Large intestine (tissue), 3 donors: ENCODE results near the gene KRTAP4-3. TPM values are rescaled to one million over a fixed set of nuclear protein-coding genes. Genes with fewer than 3 reads are reported as not detected.
"Not testable (repeated sequence)": the region's sequence is repeated elsewhere in the genome, so short reads cannot be mapped to it uniquely, and the experiment has no call there.

Experiments
- DNase-seq, 2 donors: peaks; one replicate each; pipeline versions ENCODE4 v3.0.0 to v3.0.0-alpha.2; 2013
- H3K27ac ChIP-seq: one replicate; pipeline ENCODE4 v1.5.1; 2013; ENCODE audit warnings: low read length
- H3K27me3 ChIP-seq: 2 replicates; pipeline ENCODE4 v1.6.1; 2013; ENCODE audit warnings: low read length; ENCODE audit not compliant: control insufficient read depth, insufficient read depth
- H3K36me3 ChIP-seq: 2 replicates; pipeline ENCODE4 v1.6.1; 2013; ENCODE audit warnings: low read length; ENCODE audit not compliant: control insufficient read depth, insufficient read depth
- H3K4me1 ChIP-seq: one replicate; pipeline ENCODE4 v1.6.1; 2013; ENCODE audit warnings: low read length; ENCODE audit not compliant: control insufficient read depth, insufficient read depth
- H3K4me3 ChIP-seq: one replicate; pipeline ENCODE4 v1.5.1; 2013; ENCODE audit warnings: low read length
- H3K9me3 ChIP-seq: one replicate; pipeline ENCODE4 v1.6.1; 2013; ENCODE audit warnings: mild to moderate bottlenecking, low read depth, low read length, moderate library complexity; ENCODE audit not compliant: control insufficient read depth
- WGBS: methylation state at CpG from one replicate; pipeline ENCODE4 v1.1.5; 2013; ENCODE audit warnings: low lambda C conversion rate; ENCODE audit not compliant: insufficient coverage; 5-methylcytosine and 5-hydroxymethylcytosine counted together
- polyA plus RNA-seq: library from polyadenylated mRNA; unstranded; fragments of 120-200 nt; gene quantifications from one replicate; pipeline ENCODE4 v1.2.1, GENCODE V29; 2013

The KRTAP4-3 gene
- polyA plus RNA-seq, 1 donor: not detected

DNA sequence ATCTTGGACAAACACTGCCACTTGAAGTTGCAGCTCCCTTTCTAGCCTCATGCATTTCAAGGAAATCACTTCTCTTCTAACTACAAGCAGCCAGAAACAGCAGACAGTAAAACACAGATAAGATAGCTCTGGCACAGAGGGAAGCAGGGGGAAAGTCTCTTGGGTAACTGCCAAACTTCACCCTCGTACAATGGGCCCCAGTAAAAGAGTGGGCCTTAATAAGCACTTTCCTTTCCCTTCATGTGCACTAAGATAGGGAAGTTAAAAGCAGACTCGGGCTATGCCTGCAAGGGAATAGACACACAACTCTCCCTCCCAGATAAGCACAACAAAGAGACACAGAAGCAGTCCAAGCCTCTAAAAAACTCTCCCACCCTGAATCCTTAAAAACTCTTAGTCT is 14.2 kb downstream of the KRTAP4-3 start:
- no peaks in the 10 kb centered on the region for H3K9me3 ChIP-seq
- WGBS: no CpG with 5 or more reads among the region's 2 CpGs
- DNase-seq: peak in 1 of 2 donors; percentile 41
- H3K36me3 ChIP-seq: no peaks in the 10 kb centered on the region
- no peaks in the 10 kb centered on the region for H3K4me1 ChIP-seq
- H3K4me3 ChIP-seq: no peak overlapping the region
- no peaks in the 10 kb centered on the region for H3K27me3 ChIP-seq
- H3K27ac ChIP-seq: no peak overlapping the region

DNA sequence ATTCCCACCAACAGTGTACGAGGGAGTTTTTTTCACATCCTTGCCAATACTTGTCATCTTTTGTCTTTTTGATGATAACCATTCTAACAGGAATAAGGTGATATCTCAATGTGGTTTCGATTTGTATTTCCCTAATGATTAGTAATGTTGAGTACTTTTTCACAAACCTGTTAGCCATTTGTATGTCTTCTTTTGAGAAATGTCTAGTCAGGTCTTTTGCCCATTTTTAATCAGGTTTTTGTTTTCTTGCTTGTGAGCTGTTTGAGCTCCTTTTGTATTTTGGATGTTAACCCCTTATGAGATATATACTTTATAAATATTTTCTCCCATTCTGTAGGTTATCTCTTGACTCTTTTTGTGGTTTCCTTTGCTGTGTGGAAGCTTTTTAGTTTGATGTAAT is 16.5 kb downstream of the KRTAP4-3 start:
- 88% methylated on average over 2 of the region's 2 CpGs for WGBS

DNA sequence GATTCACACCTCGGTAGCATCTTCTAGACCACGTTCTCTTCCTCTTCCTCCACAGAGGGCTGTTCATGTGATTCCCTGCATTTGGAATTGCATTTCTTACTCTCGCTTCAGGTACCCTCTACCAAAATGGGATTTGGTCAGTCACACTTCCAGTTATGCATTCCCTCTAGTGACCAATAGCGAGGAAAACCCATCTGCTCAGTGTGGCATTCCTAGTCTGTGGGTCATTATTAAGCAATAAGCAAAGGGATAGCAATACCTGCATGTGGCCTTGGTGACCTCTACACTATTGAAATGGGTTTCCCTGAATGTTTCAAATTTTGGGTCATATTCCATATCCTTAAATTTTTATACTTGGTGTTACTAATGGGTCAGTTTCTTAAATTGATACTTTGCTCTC is 18.0 kb downstream of the KRTAP4-3 start:
- H3K4me1 ChIP-seq: no peaks in the 10 kb centered on the region
- 90% methylated on average over 2 of the region's 4 CpGs for WGBS
- no peak overlapping the region for H3K27ac ChIP-seq
- no peak overlapping the region for H3K4me3 ChIP-seq
- H3K9me3 ChIP-seq: no peaks in the 10 kb centered on the region
- H3K27me3 ChIP-seq: peaks cover 3% of the 10 kb centered on the region
- DNase-seq: no peak
- no peaks in the 10 kb centered on the region for H3K36me3 ChIP-seq

More for the DNA sequence above, 16.5 kb downstream of the KRTAP4-3 start:
- H3K36me3 ChIP-seq: no peaks in the 10 kb centered on the region
- no peaks in the 10 kb centered on the region for H3K4me1 ChIP-seq
- DNase-seq: no peak
- H3K27me3 ChIP-seq: peaks cover 2% of the 10 kb centered on the region
- no peaks in the 10 kb centered on the region for H3K9me3 ChIP-seq
- no peak overlapping the region for H3K4me3 ChIP-seq
- no peak overlapping the region for H3K27ac ChIP-seq

DNA sequence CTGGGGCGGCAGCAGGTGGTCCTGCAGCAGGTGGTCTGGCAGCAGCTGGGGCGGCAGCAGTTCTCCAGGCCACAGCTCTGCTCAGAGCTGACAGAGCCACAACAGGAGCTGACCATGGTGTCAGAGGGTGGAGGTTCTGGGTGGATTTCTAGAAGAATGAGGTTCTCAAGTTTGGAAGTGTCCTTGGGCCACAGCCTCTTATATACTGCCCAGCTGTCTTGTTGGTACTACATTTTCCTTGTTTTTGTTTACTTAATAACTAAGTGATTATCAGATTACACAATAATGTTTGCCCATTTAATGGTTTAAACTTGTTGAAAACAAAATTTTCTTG is 18.4 kb downstream of the KRTAP4-3 start, which contains the start of gene KRTAP4-5:
TSS of gene KRTAP4-5 (minus strand) at position 174 of the 334 bp plus-strand sequence. CDS start at position 116, 58 bp downstream.
- Histone ChIP-seq H3K36me3 (no peaks in the 10 kb centered on the region), H3K27ac (no peak within 1 kb of the TSS), H3K4me3 (no peak within 1 kb of the TSS), H3K4me1 (no peaks in the 10 kb centered on the region), H3K27me3 (peaks cover 3% of the 10 kb centered on the region), H3K9me3 (peaks cover 3% of the 10 kb centered on the region)
- no CpG with 5 or more reads among the region's 2 CpGs for WGBS
- no peak for DNase-seq

DNA sequence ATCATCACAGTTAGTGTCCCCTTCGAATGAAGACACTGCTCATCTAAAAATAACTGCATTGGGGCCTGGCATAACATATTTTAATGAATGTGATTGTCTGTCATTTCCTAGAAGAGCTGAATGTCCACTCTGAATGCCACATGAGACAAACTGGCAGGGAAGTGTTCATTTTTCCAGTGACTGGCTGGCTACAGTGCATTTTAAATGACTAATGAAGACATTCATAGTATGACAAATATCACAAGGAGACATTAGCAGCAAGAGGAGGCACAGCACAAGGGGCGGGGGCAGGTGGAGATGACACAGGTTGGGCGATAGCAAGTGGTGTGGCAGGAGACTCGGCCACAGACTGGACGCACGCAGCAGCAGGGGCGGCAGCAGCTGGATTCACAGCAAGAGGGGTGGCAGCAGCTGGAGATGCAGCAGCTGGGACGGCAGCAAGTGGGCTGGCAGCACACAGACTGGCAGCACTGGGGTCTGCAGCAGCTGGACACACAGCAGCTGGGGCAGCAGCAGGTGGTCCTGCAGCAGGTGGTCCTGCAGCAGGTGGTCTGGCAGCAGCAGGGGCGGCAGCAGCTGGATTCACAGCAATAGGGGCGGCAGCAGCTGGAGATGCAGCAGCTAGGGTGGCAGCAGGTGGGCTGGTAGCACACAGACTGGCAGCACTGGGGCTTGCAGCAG is 18.9 kb downstream of the KRTAP4-3 start:
- H3K4me3 ChIP-seq, H3K27me3 ChIP-seq, H3K27ac ChIP-seq, DNase-seq, H3K9me3 ChIP-seq, H3K36me3 ChIP-seq, H3K4me1 ChIP-seq: not testable (repeated sequence)
- no CpG with 5 or more reads among the region's 10 CpGs for WGBS

DNA sequence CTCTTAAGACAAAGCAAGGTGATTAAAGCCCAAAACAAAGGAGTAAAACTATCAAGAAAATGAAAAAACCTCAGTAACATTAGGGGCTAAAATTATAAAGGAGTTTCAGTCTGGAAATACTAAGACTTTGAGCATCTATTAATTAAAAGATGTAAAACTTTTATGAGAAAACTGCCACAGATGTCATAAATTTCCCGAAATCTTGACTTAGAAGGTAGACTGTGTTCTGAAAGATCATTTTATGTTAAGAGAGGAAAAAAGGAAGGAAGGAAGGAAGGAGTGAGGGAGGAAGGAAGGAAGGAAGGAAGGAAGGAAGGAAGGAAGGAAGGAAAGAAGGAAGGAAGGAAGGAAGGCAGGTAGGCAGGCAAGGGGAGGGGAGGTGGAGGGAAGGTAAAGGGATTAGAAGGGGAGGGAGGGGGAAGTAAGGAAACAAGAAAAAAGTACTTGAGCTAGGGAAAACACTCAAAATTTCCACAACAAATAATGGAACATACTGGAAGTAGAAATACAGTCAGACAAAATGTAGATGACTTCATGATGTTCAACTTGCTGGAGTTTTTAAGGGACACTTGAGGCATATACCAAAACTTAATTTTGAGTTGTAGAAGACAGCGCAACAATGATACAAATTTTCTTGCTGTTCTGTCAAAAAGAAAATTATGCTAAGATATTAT is 20.4 kb downstream of the KRTAP4-3 start:
- Histone ChIP-seq H3K27ac (no peak overlapping the region), H3K9me3 (peaks cover 10% of the 10 kb centered on the region), H3K4me1 (no peaks in the 10 kb centered on the region), H3K36me3 (no peaks in the 10 kb centered on the region), H3K27me3 (peaks cover 3% of the 10 kb centered on the region), H3K4me3 (no peak overlapping the region)
- no peak for DNase-seq
- WGBS: 95% methylated on average over 2 of the region's 2 CpGs

DNA sequence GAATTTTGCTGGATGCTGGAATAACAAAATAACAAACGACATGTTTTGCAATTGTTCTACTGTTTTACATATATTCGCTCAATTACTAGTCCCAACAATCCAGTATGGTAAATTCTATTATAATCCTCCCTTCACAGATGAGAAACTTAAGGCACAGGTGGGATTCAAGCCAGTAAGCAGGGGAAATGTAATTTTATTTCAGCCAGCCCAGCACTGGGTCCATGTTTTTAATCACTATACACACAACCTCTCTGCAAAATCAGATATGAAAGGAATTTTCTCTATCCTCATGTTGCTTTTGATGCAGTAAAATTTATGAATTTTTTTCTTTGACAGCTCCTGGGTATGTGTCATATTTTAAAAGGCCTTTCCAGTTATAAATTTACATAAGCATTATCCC is 22.8 kb downstream of the KRTAP4-3 start:
- no peak overlapping the region for H3K27ac ChIP-seq
- H3K36me3 ChIP-seq: no peaks in the 10 kb centered on the region
- no peaks in the 10 kb centered on the region for H3K4me1 ChIP-seq
- H3K4me3 ChIP-seq: no peak overlapping the region
- WGBS: 80% methylated on average over 2 of the region's 2 CpGs
- H3K9me3 ChIP-seq: peaks cover 11% of the 10 kb centered on the region
- peaks cover 3% of the 10 kb centered on the region for H3K27me3 ChIP-seq
- DNase-seq: no peak

DNA sequence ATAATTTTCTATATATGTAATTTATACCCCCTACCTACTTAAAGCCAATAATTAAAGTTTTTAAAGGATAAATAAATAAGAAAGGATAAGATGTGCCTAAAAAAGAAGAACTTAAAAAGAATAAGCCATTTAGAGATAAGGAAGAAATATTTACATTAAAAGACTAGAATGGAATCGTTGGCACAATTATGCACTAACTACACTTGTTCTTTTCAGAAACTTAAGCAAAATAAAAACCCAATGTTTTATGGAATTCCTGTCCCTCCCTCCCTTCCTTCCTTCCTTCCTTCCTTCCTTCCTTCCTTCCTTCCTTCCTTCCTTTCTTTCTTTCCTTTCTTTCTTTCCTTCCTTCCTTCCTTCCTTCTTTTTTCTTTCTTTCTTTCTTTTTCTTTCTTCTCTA is 23.2 kb downstream of the KRTAP4-3 start:
- Histone ChIP-seq H3K9me3 (peaks cover 16% of the 10 kb centered on the region), H3K4me3 (no peak overlapping the region), H3K27me3 (peaks cover 3% of the 10 kb centered on the region), H3K4me1 (no peaks in the 10 kb centered on the region), H3K36me3 (no peaks in the 10 kb centered on the region), H3K27ac (no peak overlapping the region)
- WGBS: 100% methylated on average over 1 of the region's 1 CpG
- no peak for DNase-seq

DNA sequence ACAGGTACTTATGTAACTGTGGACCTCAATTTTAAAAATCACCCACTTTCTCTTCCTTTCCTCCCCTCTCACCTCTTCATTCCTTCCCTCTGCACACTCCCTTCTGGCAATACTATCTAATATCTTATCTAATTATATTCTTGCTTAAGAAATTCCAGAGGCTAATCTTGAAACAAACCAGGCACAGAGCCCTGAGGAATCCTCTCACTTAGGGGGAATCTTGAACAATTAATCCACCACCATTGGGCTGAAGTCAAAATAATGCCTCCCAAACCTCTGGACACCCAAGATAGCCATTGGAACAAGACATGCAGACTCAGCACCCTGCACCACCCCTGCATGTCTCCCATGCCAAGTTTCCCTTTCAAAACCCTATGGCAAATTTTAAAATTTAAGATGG is 26.7 kb downstream of the KRTAP4-3 start:
- no peaks in the 10 kb centered on the region for H3K36me3 ChIP-seq
- H3K4me1 ChIP-seq: no peaks in the 10 kb centered on the region
- DNase-seq: no peak
- no peak overlapping the region for H3K27ac ChIP-seq
- H3K27me3 ChIP-seq: no peaks in the 10 kb centered on the region
- H3K4me3 ChIP-seq: no peak overlapping the region
- peaks cover 18% of the 10 kb centered on the region for H3K9me3 ChIP-seq

DNA sequence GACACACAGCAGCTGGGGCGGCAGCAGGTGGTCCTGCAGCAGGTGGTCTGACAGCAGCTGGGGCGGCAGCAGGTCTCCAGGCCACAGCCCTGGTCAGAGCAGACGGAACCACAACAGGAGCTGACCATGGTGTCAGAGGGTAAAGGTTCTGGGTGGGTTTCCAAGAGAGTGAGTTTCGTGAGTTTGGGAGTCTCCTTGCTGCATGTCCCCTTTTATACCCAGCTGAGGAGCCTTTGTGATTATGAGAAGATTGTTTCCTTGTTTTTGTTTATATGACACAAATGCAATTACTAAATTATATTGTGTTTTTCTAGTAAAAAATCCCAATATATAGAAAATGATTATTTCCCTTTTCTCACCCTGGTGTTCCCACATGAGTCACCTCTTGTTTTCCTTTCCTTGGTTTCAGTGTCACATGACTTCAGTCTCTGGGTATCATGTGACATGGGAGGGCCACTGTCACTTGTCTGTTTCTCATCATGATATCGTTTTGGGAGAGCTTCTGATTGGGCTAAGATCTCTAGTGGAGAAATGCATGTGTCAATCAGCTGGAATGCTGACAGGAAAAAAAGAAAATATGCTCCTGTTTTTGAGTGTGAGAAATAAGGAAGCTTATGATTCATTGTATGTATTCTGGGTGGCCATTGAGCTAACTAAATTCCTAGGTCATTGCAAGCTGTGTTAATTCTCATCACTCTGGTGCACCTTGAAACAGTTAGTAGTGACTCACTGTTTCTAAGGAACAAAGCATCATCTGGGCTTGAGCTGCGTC is 27.5 kb downstream of the KRTAP4-3 start, which contains the start of gene KRTAP4-6:
TSS of gene KRTAP4-6 (minus strand) at position 185 of the 772 bp plus-strand sequence. CDS start at position 128, 57 bp downstream.
- H3K9me3 ChIP-seq: peaks cover 18% of the 10 kb centered on the region
- WGBS: 100% methylated on average over 1 of the region's 6 CpGs
- no peaks in the 10 kb centered on the region for H3K36me3 ChIP-seq
- H3K27ac ChIP-seq: no peak within 1 kb of the TSS
- DNase-seq: no peak
- no peaks in the 10 kb centered on the region for H3K27me3 ChIP-seq
- no peak within 1 kb of the TSS for H3K4me3 ChIP-seq
- H3K4me1 ChIP-seq: no peaks in the 10 kb centered on the region
